HG03521 (cell line): ENCODE results near the gene SLU7.
A peak's percentile ranks its signal among the peaks of the same experiment; 100 is the strongest.

Experiments
- ATAC-seq: cut with Tn5 transposase; IDR thresholded peaks from one replicate; pipeline ENCODE4 v1.9.1; 2021; ENCODE audit warnings: mild to moderate bottlenecking, moderate library complexity; ENCODE audit not compliant: unreplicated experiment

Gene SLU7

DNA sequence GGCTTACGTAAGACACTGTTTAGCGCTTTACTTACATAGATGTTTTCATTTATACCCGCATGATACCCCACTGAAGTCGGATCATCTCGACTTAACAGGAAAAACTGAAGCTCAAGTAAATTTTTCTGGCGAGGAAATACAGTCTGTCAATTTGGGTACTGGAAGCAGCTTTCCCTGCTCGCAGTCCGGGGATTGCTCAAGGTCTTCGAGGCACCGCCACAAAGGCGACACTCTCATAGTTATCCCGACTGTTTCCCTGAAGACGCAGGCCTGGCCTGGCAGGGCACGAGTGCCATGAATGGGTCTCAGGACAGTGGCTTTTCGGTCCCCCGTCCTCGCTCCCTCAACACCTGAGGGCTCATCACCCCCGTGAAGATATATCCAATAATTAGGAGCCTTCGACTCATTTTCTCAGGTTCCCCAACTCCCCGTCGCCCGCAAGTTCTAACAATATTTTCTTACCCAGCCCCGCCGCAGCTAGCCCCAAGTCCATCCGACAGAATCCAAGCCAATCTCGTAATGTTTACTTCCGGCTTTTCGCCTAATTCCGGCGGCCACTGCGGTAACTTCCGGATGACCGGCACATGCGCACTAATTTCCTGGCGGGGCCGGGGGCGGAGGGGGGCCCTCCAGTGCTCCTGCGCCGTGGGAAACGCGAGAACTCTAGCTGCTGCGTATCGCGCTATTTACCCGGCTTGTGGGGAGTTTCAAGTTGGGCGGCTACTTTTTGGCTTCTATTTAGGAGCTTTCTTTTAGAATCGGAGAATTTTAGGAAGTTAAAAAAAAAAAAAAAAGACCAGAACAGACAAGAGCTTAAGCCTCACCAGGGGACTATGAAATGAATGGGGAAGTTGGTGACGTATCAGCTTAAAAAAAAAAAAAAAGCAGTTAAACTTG, at the start of gene SLU7:
Gene SLU7 (minus strand): TSS at position 521 of the 897 bp plus-strand sequence. CDS start 3,787 bp downstream, outside the sequence.
- peak; percentile 66 for ATAC-seq

DNA sequence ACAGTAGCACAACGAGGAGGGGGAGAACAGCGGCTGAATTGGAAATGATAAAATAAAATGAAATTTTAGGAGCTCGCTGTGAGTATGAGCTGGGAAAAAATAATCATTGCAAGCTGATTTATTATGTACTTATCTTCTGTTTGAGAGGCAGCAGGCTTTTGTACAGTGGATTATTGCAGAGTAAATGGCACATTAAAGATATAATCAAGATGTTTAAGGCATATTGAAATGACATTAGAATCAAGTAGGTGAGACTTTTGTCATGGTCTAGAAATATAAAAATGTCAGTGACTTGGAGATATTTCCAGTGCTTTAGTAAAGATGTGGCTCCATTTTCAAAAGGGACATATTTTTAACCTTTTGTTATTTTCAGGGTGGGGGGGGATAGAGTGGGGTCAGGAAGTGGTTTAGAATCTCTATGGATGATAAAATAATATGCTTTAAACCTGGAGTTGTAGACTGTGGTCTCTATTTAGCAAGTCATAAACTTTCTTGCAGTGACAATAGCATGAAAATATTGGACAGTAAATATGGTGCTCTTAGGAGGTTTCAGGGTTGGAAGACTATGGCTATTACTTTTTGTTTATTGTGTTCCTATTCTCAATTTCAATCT, 49.6 kb upstream of the SLU7 start:
- ATAC-seq: no peak

DNA sequence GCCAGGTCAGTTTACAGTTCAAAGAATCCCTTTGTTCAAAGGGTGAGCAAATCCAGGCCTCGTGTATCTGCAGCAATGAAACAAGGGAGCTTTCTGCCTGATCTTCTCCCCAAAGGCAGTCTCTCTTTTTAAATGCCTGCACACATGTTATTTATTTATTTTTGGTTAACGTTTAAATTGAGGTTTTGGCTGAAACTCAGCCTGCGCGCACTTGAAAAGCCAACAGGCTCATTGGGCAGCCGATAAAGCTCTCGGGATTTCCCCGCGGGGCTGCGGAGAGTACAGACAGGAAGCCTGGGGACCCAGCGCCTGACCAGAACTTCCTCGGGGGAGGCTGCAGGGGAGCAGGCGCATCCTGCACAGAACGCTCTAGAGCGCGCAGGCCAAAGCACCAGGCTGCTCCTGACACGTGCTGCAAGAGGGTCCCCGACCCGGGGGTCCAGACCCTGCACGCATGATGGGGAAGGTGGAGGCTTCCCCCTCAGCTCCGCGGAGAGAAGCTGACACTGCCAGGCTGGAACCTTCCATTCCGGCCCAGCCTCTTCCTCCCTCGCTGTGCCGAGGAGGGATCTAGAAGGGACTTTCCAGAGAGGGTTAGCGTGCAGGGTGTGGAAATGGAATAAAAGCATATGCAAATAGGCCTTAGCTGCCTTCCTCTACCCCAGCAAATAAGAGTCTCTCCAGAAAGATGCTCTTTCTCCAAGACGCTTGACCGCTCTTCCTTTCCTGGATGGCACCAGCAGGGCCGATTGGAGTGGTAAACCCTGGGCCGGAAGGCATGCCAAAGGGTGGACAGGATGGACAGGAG, 48.9 kb upstream of the SLU7 start:
- ATAC-seq: peak; percentile 89

DNA sequence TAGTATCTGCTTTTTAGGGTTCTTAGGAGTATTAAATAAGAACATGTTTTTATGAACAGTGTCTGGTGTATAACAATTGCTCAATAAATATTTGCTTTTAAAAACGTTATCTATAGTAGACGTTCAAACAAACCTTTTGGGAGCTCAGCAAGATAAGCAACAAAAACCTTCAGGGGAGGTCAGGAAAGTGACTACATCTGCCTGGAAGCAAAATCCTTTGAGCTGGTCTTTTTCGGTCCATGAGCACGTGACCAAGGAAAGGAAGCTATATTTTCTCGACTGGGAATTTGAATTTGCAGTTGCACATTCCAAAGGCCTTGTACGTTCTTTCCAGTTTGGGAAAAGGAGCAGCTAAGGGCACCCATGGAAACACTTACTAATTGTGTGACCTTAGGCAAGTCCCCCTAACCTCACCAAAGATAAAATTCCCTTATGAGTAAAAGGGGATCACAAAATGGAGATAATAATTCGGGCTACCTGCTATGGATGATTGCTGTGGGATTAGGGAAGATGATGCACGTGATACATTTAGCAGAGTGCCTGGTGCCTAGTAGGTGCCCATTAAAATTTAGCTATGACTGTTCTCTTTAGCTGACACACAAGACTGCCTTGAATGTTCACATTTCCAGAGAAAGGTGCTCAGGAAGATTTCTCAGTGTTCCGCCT, 48.1 kb upstream of the SLU7 start:
- ATAC-seq: no peak

DNA sequence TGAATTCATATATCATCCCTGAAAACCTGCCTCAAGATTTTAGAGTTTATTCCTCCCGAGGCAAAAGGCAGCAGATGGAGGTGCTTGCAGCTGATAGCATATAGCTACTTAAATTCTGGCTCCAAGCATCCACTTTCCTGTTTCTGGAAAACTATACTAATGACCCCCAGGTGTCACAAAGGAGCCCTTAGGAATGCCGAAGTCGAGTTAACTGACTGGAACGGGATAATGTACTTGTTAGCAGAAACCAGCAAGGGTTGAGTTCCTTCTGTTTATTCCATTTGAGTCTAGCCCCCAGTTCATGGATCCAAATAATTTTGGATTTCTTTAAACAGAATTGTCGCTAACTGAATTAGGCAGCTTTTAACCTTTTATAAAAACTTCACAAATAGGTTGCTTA, 47.2 kb upstream of the SLU7 start:
- no peak for ATAC-seq

DNA sequence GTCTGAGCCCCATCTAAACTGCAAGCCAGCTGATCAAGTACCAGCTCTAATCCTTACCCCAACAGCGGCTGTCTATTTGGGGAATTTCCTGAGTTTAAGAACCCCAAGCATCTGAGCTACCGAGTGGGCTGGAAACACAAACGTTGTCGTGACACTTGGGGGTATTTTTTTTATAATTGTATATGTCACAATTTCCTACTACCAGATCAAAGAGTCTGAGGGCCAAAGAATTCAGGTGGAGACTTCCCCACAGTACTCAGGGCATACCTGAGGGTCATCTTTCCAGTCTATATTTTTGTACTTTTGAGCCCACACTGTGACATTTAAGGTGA, 45.6 kb upstream of the SLU7 start:
- ATAC-seq: no peak

DNA sequence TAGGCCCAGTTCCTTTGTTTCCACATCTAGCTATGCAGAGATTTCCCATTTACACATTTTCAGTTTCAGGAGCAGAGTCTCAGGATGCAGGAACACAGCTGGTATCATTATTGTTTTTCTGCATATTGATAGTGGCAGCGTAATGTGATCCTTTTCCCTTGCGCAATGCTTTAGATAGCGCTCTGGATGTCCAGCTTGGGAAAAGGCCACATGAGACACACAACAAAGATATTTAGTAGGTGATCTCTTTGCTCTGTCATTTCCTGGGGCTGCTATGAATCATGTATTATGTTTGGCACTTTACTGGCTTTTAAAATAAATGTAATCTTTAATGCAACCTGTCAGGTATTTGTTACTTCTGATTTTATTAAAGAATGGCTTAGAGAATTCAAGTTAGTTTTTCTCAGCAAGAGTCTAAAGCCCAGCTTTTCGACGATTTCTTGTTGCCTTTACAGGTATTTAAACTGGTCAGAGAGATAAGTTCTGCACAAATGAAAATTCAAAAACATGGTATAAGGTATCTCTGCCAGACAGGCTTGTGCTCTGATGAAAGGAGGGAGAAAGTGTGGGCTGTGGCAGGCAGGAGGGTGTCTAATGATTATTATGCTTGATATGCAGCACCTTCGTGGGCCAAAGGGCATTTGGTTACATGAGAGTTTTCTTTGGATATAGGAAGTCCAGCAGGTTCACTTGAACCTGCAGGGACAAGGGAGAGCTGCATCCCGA, 45.0 kb upstream of the SLU7 start:
- ATAC-seq: no peak

DNA sequence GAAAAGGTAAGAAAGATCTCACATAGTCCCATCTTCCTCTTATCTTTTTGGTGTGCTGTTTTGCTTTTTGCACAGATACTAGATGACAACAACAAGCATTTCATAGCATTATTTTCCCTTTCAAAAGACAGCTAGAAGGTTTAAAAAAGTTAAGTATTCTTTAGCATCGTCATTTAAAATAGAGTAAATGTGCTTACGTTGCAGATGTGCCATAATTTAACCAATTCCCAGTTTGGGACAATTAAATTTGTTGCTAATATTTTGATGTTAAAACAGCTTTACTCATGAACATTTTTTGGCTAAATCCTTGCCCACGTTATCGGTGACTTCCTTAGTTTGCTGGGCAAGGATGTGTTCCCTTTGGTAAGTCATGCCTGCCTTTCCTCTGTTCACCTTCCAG, 44.3 kb upstream of the SLU7 start:
- no peak for ATAC-seq

DNA sequence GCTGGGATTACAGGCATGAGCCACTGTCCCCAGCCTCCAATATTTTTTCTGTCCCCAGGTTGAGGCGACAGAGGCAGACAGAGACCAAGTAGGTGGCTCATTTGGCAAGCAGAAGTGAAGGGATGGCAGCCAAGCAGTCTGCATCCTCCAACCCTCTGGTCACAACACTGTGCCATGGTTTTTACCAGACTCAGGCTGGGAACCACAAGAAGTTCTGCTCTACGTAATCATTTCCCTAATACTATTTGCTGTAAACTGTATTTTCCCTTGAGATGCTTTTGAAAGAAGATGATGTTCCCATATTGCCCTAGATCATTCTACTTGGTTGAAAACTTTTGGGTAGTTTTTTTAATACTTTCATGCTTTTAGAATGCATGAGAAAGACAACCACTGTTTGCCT, 43.3 kb upstream of the SLU7 start:
- ATAC-seq: no peak

DNA sequence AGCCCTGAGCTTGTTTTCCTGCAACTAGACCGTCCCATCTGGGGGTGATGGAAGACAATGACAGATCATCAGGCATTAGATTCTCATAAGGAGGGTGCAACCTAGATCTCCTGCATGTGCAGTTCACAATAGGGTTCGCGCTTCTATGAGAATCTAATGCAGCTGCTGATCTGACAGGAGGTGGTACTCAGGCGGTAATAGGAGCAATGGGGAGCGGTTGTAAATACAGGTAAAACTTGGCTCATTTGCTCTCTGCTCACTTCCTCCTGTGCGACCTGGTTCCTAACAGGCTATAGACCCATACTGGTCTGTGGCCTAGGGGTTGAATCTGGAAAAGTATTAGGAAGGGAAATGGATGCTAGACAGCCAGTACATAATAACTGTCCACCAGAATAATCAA, 42.5 kb upstream of the SLU7 start:
- ATAC-seq: no peak

DNA sequence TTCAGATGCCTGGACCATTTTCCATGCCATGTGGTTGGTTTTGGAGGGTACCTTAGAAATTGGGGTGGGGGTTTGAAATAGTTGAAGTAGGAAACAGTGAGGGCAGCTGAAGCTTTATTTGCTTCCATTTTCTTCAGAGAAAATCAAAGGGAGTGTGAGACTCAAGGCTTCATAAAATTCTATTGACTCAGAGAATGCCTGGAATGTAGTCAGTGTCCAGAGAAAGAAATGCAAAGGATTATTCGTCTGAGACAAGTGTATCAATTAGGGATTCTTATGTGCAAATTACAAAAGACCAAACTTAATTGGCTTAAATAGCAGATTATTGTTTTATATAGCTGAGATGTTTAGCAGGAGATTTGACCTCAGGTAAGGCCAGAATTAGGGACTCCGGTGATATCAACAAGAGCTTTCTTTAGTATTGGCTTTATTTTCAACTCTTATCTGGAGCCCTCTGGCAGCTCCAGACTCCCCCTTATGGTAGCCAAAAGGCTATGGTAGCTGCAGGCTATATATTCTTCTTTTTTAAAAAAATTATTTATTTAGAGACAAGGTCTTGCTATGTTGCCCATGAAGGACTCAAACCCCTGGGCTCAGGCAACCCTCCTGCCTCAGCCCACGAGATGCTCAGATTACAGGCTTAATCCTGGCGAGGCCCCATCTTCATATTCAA, 41.6 kb upstream of the SLU7 start:
- ATAC-seq: no peak

DNA sequence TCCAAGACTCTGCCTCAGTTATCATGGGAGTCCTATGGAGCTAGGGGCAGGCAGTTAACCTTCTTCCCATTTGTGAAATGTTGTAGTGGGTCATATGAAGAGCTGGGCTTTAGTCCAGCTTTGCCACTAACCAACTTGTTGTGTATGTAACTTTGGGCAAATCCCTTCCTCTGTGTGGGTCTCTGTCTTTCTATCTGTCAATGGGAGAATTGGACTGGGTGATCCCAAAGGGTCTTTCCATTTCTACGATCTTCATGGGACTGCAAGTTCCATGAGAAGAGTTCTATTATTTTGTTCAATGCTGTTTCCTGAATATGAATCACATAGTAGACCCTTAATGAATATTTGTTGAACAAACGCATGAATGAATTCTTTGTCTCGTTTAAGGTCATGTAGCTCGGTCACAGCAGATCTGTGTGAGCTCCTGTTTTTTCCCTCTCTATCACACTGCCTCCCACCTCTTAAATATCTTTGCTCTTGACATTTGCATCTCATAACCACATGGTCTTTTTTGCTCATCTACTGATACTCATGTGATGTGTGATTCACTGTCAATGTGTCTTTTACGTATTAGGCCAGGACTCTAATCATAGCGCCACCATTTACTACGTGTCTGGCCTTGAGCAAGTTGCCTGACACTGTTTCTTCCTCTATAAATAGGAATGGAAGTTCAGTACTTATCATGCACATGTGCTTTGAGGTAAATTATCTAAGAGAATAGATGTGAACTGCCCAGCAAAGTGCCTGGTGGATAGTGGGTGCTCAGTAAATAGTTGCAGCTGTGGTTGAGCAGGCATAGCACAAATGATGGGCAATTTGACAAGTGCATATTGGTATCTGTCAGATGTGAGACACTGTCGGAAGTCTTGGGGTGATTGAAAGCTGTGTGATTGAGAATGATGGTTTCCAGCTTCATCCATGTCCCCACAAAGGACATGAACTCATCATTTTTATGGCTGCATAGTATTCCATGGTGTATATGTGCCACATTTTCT, 40.2 kb upstream of the SLU7 start:
- ATAC-seq: peak; percentile 64

DNA sequence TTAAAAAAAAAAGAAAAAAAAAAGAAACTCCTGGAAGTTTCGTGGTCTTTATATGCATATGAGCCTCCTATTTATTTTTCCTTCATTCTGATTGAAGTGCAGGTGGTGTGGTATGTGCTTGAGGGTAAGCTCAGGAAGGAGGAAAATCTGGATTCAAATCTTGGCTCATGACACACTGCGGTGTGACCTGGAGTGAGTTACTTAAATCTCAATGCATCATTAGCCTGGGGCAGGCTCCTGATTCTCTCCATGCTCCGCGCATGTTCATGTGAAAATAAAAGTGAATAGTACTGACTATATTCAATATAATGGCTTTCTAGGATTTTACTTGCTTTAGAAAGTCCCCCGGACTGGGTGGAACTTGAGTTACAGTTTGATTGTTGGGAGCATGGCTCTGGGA, 38.4 kb upstream of the SLU7 start:
- no peak for ATAC-seq

DNA sequence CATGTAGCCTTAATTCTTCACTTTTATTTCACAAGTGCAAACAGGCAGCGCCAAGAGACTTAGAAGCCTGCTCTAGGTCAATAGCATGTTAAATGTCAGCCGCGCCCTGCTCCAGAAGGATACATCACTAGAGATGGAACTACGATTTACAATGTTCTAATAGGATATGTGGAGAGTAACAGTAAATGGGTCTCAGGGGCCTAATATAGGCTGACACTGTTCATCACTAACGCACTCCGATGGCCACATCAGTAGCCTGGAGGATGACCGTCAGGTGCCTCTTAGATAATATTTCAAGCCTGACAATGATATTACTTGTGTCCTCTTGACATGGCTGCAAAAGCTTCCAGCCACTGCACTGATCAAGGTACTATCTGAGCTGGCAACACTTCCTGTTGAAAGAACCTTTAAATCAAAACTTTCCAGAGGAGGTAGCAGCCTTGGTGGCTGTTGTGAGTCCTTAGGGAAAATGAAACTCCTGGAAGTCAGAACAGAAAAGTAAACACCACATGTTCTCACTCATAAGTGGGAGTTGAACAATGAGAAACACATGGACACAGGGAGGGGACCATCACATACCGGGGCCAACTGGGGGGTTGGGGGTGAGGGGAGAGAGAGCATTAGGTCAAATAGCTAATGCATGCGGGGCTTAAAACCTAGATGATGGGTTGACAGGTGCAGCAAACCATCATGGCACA, 37.7 kb upstream of the SLU7 start:
- ATAC-seq: no peak

DNA sequence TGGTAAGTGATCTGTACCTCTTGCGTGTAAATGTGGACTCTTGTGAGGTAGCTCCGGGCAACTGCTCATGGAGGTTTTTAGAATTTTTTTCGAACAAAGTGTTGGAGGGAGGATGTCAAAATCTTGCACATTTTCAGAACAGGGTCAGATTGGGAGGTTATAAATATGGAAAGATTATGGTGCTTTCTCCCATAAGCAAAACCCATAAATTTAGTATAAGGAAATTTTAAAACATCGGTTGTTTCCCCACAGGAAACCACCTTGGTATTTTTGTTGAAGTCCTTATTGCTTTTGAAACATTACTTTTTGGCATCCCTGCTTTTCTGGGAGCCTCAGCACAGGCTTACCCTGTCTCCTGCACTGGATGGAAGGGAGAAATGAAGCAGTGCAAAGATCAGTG, 36.7 kb upstream of the SLU7 start:
- no peak for ATAC-seq

DNA sequence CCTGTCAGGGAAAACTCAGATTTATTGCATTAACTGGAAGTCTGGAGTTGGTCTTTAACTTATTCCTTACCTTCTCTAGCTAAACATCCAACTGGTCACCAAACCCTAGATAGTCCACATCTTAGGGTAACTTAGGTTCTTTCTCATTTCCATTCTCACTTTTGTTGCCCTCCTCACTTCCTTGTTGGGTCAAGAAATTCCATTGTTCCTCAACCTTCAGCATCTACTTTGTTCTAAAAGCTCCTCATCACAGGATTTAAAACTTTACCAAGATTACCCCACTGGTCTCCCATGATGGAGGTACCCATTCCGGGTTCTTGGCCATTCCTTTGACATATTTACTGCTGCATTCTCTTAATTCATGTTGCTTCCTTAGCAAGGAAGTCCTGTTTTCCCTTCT, 34.9 kb upstream of the SLU7 start:
- ATAC-seq: no peak

DNA sequence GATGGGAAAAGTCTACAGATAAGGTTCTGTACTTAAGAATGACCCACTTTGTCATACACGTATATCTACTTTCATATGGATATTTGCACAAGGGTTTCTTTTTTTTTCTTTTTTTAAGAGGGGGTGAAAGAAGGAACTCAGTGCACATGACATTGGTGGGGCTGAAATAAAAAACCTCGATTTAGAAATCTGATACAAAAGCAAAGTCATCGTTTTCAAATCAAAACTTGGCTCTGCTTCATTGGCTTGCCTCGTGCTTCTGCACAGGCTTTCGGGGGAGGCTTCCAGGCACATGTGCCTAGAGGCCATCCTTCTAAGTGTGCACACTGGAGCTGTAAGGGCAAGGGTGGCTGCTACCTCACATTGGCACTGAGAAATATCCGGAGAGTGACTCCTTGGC, 33.9 kb upstream of the SLU7 start:
- no peak for ATAC-seq

DNA sequence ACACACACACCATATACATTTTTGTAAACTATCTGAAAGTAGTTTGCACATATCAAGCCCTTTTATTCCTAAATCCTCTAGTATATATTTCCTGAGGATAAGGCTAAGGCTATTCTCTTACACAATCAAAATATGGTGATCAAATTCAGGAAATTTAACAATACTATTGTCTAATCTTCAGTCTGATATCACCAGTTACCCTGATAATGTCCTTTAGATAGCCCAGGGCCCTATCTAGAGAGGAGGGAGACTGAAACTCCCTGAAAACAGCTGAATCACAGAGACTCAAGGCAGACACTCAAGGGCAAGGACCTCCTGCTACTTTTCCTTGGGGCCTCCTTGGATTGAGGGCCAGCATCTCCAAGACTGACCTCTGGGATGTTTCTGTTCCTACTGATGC, 33.2 kb upstream of the SLU7 start:
- no peak for ATAC-seq
